ENCODE data around the gene EPC2.
"Not testable (repeated sequence)": the region's sequence is repeated elsewhere in the genome, so short reads cannot be mapped to it uniquely, and the experiment has no call there.

GRCh38 chr2:148790172-148790571 is 145.6 kb downstream of the EPC2 start:
- TF ChIP-seq, protein P1, sequence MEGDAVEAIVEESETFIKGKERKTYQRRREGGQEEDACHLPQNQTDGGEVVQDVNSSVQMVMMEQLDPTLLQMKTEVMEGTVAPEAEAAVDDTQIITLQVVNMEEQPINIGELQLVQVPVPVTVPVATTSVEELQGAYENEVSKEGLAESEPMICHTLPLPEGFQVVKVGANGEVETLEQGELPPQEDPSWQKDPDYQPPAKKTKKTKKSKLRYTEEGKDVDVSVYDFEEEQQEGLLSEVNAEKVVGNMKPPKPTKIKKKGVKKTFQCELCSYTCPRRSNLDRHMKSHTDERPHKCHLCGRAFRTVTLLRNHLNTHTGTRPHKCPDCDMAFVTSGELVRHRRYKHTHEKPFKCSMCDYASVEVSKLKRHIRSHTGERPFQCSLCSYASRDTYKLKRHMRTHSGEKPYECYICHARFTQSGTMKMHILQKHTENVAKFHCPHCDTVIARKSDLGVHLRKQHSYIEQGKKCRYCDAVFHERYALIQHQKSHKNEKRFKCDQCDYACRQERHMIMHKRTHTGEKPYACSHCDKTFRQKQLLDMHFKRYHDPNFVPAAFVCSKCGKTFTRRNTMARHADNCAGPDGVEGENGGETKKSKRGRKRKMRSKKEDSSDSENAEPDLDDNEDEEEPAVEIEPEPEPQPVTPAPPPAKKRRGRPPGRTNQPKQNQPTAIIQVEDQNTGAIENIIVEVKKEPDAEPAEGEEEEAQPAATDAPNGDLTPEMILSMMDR (IDR thresholded peaks at IDR 0.05; ENCODE audit: low read depth, low read length): not testable (repeated sequence)
- not testable (repeated sequence) for TF ChIP-seq MAX (IDR thresholded peaks at IDR 0.05; ENCODE audit: low read depth, low read length); POLR2A (IDR thresholded peaks at IDR 0.05; ENCODE audit: extremely low read depth, insufficient read length); MYC (IDR thresholded peaks at IDR 0.05; ENCODE audit: low read depth, low read length)
